Measurements from ENCODE around the gene LRRK1.
A peak's percentile ranks its signal among the peaks of the same experiment; 100 is the strongest.

LRRK1 gene

DNA sequence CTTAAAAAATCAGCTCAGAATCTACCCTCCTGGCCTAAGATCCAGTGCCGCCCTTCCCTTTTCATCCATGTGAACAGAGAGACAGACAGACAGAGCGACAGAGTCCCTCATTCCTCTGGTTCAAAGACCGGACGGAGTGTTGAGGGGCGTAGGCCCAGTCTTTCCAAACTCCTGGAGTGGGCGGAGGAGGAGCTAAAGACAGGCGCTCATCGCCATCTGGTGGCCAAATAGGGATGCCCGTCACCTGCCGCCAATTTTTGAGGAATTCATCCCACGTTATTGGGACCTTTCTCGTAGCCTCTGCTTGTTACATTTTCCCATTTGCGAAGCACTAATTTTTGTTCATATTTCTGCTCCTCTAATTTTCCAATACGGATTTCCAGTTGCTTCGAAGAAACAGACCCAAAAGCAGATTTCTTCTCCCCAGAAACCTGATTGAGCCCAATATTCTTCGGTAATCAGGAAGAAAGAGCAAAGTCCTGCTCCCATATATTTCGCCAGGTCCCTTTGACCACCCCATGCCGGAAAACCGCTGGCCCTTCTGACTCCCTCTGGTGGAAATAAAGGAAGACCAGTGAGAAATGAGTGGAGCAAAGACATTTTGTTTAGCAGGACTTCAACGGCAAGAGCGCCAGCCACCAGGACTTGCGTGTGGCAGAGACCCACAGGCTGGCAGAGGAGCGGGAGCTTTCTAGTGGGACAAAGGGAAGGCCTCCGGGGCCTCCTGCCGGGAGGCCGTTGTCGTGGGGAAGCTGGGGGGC lies 88.0 kb downstream of the LRRK1 start:
- DNase-seq (ENCODE audit: low read depth, low spot score): peak; percentile 52

DNA sequence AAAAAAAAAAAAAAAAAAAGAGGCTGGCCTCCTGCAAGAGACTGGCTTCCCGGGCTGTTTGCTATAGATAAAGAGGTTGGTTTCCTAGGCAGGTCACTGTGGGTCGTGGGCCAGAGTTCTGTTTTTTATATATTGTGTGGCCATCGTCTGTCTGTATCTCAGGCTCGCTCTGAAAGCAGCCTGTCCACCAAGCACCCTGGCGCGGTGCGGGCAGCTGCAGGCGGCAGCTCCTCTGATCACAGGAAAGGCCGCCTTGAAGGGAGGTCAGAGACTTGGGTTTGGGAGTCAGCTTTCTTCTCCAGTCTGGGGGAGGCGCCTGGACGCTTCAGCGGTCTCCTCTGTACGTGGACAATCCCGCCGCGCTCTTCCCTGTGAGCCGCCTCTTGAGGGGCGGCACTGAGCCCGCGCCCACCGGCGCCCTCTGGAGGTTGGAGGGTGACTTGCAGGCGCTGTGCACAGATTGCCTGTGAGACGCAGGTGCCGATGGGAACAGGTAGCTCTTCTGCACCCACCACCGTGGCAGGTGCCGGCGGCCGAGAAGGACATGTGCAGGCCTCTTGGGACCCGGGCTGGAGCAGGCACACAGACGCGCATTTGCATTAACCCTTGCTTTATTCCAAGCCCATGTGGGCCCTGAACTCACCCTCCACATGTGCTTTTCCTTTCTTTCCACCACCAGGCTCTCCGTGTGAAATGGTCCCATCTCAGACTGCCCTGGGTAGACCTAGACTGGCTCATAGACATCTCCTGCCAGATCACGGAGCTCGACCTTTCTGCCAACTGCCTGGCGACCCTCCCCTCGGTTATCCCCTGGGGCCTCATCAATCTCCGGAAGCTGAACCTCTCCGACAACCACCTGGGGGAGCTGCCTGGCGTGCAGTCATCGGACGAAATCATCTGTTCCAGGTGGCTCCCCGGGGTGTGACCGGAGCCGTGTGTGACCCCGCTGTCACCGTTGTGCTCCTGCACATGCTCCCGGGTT lies 89.3 kb downstream of the LRRK1 start:
- peak; percentile 43 for DNase-seq (ENCODE audit: low read depth, low spot score)

DNA sequence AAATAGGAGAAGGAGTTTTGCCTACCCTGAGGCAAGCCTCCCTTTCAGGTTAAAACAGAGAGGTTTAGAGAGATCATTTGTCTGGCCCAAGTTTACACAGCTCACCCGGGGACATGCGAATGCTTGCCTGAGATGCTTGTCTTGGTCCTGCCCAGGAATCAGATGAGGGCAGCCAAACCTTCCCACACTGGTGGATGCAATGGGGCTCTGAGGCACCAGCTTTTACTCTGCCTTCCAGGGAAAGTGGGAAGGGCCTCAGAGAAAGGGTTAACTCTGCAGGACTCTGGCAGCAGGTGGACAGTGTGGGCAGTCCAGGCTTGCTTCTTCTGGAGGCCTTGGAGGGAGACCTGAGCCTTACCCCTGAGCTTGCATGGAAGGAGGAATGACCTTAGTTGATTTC lies 90.0 kb downstream of the LRRK1 start:
- no peak for DNase-seq (ENCODE audit: low read depth, low spot score)

DNA sequence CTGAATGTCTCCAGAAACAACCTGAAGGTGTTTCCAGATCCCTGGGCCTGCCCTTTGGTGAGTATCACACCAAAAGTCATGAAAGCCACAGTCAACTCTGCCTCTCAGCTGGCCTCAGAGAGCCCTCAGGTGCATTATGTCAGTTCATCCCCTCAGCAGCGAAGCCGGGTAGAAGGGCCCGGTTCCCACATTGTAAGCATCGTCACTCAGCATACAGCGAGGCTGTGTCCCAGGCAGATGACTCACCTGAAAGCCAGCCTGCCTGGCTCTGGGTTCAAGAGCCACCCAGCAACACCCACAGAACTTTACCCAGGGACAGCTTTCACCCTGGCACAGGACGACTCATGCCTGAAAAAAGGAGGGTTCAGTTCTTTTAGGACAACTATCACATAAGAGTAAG lies 91.6 kb downstream of the LRRK1 start:
- no peak for DNase-seq (ENCODE audit: low read depth, low spot score)

DNA sequence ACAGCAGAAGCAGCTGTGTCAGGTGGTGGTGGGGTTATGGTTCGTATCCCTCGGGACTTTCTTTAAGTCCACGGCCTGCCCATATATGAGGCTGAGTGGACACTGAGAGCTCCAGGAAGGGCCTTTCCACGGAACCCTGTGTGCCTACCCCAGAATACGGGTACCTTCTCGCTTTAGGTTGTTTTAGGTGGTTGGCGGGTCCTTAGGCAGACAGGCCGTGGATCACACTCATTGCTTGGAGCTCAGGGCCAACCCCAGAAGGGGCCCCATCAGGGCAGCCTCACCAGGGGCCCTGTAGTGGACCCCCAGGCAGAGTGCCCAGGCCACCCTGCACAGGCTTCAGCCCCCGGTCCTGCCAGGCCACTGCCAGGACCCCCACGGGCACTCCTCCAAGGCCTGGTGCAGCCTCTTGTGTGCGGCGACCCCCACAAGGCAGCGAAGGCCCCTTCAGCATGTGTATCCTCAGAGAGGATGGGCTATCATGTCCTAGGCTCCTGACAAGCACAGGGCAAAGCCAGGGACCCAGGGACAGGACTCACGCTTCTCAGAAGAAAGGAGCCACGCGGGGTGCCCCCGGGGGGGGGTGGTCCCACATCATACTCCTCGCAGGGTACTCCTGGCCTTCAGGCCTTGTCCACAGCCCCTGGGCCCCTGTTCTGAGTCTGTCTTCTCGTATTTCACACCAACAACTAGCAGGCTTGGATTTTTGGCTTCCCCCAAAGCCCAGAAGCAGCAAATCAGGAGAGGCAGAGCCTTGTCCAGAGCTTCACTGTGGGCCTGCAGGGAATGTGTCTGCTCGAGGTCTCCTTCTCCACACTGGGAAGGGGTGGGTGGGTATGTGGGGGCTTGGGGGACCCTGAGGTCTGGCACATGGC lies 93.4 kb downstream of the LRRK1 start:
- DNase-seq (ENCODE audit: low read depth, low spot score): no peak

DNA sequence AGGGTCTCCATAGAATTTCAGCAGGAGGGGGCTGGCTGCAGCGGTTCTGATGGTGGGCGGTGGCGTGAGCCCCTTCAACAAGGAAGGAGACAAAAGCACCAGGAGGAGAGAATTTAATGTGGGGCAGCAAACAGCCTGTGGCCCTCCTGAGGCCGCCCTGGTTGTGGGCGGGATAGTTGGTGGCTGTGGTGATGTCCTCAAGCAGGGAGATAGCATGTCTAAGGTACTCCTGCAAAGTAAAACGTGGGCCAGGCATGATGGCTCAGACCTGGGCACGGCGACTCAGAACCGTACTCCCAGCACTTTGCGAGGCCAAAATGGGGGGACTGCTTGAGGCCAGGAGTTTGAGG lies 94.0 kb downstream of the LRRK1 start:
- DNase-seq (ENCODE audit: low read depth, low spot score): no peak

DNA sequence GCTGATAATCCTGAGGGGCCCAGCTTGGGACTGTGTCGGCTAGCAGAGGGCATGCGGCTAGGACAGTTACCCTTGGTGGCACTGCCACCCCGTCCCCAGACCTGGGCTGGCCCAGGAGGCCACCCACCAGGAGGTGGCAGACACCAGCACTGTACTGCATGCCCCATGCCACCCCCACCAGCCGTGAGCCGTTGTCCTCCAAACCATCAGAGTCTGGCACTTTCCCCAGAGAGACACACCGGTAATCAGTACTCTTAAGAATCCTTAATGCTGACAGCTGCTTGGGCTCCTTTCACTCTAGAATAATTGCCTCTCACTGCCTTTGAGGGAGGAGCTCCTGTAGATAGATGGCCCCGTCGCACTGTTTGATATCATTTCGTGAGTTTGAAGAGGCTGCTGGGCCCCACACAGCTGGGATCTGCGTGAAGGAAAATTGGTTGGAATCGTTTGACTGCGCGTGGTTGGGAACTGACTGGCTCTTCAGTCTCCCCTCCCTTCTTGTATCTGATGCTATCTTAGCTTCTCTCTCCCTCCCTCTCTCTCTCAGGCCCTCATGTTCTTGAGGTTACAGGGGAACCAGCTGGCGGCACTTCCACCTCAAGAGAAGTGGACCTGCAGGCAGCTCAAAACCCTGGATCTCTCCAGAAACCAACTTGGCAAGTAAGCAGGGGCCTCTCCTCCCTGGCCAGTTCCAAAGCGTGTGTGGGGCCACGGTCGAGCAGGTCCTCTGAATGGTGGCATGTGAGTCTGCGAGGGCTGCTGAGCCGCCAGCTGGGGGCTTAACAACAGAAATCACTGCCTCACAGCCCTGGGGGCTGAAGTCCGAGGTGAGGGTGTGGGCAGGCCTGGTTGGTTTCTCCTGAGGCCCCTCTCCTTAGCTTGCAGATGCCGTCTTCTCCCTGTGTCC lies 94.9 kb downstream of the LRRK1 start:
- no peak for DNase-seq (ENCODE audit: low read depth, low spot score)

DNA sequence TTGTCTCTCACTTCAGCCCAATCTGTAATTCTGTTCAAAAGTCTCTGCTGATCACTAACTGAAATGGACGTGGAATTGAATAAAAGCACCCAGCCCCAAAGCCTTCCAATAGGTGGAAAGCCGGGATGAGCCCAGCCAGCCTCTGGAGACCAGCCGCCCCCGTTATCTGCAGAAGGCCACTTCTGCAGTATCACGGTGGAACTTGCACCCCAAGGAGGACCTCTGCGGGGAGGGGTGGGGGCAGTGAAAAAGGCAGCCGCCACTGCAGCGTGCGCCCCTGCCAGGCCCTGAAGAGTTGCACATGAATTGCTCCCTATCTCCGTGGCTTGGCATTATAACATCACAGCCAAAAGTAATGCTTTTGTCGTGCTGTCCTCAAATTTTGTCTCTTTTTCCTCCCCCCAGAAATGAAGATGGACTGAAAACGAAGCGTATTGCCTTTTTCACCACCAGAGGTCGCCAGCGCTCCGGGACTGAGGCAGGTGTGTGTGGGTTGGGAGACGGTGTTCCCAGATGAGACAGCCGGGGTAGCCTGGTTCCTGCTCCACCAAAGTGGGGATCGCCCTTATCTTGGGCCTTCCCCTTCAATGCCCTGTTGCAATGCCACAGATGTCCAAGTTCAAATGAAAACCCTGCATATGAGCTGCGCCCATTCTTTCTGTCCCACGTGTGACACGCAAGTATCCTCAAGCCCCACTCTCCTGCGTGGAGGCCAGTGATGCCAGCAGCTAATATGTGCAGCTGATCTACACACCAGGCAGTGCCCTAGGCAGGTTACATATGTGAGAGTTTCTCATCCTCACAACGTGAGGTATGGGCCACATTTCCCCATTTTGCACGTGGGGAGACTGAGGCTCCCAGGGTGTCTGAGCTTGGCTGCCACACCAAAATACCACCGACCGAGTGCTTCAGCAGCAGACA lies 96.0 kb downstream of the LRRK1 start:
- peak; percentile 45 for DNase-seq (ENCODE audit: low read depth, low spot score)

DNA sequence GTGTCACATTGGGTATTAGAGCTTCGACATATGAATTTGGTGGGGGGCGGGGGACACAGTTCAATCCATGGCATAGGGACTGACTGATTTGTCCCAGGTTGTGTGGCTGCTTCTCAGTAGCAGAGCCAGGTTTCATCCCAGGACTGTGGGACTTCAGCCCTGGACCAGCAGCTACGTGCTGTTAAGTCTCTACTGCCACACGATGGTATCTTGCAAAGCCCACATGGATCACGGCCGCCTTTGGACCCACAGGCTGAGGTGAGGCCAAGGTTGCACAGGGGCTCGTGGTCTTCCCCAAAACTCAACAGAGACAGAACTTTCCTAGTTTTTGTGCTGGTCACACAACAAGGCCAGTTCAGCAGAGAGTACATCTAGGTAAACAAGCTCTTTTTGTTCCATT lies 97.4 kb downstream of the LRRK1 start:
- no peak for DNase-seq (ENCODE audit: low read depth, low spot score)

DNA sequence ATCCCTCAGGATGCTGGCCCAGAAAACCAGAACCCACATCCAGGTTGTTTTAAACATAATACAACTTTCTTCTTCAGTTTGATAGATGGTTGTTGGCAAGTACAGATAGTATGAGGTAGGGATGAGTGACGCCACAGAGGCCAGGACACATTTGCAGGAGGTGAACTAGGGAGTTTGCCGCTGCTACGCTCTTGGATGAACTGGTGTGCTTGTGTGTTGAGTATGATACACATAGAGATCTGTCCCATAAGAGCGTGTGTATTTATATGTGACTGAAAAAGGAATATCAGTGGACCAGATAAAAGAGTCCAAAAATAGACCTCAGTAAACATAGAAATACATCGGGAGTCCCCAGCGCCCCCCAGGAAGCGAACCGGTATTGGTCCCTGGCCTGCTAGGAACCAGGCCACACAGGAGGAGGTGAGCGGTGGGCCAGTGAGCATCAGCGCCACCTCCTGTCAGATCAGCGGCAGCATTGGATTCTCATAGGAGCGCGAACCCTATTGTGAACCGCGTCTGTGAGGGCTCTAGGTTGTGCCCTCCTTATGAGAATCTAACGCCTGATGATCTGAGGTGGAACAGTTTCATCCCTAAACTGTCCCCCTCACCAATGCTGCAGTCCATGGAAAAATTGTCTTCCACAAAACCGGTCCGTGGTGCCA lies 98.1 kb downstream of the LRRK1 start:
- DNase-seq (ENCODE audit: low read depth, low spot score): no peak

DNA sequence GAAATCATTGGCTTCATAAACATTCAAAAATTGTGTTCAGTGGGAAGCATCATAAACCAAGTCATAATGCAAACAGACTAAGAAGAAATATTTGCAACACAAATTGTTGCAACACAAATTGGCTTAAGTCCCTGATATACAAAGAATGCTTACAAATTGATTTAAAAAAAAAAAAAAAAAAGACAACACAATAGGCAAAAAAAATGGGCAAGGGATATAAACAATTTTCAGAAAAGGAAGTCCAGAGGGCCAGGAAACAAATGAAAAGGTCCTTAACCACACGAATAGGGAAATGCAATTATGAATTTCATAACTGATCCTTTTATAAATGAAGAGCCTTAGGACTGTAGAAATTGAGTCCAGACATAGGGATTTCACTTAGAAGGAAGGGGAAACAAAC lies 98.9 kb downstream of the LRRK1 start:
- DNase-seq (ENCODE audit: low read depth, low spot score): no peak

DNA sequence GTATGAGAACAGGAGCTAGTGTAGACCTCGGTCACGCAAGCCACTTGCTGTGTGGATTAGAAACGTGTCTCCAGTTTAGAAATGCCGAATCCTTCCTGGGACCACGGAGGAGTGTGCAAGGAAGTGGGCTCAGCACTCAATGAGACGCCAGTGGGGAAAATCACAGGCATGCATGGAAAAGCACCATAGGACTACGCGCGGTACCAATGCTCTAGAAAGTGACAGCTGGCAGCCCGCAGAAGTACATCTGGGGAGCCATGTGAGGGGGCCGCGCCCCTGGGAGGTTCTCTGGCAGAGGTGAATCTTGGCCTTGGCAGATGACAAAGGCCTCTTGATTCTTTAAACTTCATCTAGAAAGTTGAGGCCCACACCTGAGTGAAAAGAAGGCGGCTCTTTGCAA lies 99.3 kb downstream of the LRRK1 start:
- DNase-seq (ENCODE audit: low read depth, low spot score): no peak

DNA sequence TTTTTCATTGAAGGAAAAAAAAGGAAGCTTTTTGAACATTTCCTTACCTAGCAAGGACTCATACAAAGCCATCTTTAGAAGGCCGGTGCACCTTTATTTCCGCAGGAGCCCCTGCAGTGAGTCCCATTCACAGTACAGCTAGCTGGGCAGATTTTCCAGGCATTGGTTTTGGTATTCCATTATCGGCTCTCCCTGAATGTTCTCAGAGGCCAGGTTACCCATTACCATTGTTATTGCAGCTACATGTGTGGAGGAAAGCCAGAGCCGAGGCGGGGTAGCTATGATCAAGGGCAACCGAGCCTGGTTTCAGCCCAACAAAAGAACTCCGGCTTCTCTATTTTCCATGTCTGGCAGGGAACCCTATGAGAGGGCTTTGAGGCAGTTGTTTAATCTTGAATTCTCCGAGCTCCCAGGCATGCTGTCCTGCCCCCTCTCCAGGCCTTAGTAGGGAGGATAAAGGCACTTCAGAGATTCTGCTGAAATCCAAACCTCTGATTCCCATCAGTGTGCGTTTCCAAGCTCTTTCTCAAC lies 100.3 kb downstream of the LRRK1 start:
- no peak for DNase-seq (ENCODE audit: low read depth, low spot score)

DNA sequence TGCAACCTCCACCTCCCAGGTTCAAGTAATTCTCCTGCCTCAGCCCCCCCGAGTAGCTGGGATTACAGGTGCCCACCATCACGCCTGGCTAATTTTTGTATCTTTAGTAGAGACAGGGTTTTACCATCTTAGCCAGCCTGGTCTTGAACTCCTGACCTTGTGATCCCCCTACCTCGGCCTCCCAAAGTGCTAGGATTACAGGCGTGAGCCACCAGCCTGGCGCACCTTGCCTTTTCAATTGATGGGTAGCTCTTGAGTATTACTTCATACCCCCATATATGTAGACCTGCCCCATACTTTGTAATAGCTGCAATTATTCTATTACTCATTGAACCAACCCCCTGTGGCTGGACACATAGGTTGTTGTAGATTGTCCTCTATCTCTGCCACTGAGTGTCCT lies 101.3 kb downstream of the LRRK1 start:
- DNase-seq (ENCODE audit: low read depth, low spot score): no peak

DNA sequence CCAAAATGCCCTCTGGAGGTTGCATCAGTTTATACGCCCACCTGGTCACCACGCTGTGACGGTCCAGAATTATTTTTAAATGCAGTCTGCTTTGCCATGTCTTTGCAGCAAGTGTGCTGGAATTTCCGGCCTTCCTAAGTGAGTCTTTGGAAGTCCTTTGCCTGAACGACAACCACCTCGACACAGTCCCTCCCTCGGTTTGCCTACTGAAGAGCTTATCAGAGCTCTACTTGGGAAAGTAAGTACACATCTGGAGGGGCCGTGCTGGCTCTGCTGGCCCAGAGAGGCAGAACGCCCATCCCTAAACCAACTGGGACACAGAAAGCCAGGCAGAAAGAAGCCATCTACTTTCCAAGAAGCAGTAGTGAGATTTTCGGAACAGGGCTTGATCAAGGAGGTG lies 101.8 kb downstream of the LRRK1 start:
- DNase-seq (ENCODE audit: low read depth, low spot score): no peak

DNA sequence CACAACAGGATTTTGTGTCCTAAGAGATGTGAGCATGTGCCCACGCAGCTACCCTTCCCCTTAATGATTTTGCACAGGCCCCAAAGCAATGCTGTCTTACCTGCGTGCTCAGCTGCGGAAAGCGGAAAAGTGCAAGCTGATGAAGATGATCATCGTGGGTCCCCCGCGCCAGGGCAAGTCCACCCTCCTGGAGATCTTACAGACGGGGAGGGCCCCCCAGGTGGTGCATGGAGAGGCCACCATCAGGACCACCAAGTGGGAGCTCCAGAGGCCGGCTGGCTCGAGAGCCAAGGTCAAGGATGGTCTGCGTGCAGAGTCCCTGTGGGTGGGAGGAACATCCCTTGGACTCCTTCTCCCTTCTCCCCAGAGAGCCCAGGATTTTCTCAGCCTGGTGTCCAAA lies 103.1 kb downstream of the LRRK1 start:
- no peak for DNase-seq (ENCODE audit: low read depth, low spot score)

DNA sequence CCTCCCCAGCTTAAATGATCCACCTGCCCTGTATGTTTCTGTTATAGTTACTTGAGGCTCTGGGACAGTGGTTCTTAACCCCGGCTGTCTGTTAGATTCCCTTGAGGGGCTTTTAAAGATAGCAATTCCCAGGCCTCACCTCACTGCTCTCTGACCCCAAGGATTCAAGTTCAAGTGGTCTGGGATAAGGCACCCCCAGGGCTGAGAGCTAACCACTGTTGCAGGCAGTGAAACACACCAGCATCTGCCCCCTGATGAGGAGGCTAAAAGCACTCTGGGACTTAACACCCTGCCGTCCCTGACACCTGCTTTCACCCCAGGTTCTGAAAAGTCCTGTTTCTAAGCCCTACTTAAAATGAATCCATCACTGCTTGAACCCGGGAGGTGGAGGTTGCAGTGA lies 103.7 kb downstream of the LRRK1 start:
- no peak for DNase-seq (ENCODE audit: low read depth, low spot score)

DNA sequence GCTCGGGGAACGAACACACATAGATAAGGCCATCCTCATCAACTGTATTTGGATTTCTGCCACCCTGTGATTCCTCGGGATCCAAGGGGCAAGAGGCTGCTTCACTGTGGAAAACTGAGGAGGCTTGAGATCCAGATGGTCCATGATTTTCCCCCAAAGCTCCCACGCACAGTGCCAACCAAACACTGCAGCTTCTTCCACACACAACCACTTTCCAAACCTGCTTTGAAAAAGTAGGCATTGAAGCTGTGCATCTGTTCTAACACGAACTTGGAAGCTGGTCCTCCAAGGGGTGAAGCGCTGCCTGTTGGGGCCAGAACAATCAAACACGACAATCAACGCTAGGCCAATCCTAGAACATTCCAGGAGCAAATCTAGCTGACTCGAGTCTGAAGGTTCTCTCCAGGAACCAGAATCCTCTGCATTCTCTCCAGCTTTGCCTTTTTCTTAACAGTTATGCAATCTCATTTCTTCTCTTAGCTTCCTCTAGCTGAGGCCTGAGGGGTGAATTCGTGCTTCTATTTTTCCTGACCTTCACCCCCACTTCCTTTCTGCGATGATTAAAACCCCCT lies 104.4 kb downstream of the LRRK1 start:
- no peak for DNase-seq (ENCODE audit: low read depth, low spot score)

Data from smooth muscle cell of the brain vasculature (primary cell).